Stimulated activated CD8-positive, alpha-beta memory T cell treated with anti-CD3 and anti-CD28 coated beads, Interleukin-7, amount 100 ng/mL, for 48 hours (primary cell): Measurements from ENCODE around the gene EIF3L.
A peak's percentile ranks its signal among the peaks of the same experiment; 100 is the strongest.

ENCODE experiments used
- DNase-seq, 2 donors: peaks; one replicate each; pipeline ENCODE4 v3.0.0-alpha.2; 2020; ENCODE audit warnings: low read depth in 1 of 2; ENCODE audit errors: extremely low read depth in 1 of 2

EIF3L gene

DNA sequence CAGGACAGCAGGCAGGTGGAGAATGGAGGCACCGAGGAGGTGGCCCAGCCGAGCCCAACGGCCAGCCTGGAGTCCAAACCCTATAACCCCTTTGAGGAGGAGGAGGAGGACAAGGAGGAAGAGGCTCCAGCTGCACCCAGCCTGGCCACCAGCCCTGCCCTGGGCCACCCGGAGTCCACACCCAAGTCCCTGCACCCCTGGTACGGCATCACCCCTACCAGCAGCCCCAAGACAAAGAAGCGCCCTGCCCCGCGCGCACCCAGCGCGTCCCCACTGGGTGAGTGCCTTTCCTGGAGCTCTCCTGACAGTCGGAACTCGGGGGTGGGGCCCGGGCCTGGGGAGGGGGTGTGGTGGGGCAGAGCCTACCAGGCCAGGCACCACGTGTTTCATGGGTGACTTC, 76.5 kb downstream of the EIF3L start:
- DNase-seq, result no peak

- no peak for DNase-seq
Measured at GRCh38 chr22:37926358-37926757, 77.1 kb downstream of the EIF3L start.

DNA sequence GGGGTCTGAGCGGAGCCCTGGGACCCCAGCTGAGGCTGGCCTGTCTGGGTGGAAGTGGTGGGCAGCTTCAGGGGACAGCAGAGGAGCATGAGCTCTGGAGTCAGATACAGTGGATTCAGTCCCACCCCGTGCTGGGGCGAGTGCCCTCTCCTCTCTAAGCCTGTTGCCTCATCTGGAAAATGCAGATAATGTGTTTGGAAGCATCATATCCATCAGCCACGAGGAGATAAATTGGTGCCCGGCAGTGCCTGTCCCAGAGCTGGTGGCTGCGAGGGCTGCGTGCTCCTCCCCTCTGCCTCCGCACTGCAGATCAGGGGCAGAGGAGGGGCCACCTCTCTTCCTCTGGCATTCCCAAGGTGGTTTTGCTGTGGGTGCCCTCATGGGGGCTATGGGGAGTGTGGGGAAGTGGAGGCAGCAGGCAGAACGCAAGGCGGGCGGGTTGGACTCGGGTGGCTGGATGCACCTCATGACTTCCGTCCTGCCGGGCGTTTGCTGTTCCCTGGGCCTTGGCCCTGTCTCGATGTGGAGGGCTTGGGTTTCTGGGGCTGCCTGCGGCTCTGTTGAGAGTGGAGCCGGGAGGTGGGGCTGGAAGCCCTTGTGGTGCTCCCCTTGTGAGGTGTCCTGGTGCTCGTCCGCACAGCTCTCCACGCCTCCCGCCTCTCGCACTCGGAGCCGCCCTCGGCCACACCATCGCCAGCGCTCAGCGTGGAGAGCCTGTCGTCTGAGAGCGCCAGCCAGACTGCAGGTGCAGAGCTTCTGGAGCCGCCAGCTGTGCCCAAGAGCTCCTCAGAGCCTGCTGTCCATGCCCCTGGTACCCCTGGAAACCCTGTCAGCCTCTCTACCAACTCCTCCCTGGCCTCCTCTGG, 77.8 kb downstream of the EIF3L start:
- no peak for DNase-seq

GRCh38 chr22:37927637-37927936, 78.4 kb downstream of the EIF3L start:
- DNase-seq, result no peak

- DNase-seq, result no peak
Measured at GRCh38 chr22:37929390-37929789, 80.2 kb downstream of the EIF3L start.

GRCh38 chr22:37930270-37930951, 81.2 kb downstream of the EIF3L start:
- DNase-seq, result no peak

DNA sequence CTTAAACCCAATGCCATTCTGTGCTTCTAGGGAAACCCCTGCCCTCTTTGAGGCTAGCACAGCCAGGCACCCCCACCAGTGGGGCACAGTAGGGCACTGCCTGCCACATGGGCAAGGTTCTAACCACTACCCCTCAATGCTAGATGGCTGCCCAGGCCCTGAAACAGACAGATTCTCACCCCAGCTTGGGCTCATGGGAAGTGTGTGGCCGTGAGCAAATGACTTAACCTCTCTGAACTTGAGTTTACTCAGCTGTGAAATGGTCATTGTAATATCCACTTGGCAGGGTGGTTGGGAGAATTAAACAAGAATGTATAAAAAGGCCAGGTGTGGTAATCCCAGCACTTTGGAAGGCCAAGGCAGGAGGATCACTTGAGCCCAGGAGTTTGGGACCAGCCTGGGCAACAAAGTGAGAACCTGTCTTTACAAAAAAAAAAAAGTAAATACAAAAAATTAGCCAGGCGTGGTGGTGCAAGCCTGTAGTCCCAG, 81.8 kb downstream of the EIF3L start:
- DNase-seq, result no peak

GRCh38 chr22:37931893-37932389, 82.7 kb downstream of the EIF3L start:
- no peak for DNase-seq

DNA sequence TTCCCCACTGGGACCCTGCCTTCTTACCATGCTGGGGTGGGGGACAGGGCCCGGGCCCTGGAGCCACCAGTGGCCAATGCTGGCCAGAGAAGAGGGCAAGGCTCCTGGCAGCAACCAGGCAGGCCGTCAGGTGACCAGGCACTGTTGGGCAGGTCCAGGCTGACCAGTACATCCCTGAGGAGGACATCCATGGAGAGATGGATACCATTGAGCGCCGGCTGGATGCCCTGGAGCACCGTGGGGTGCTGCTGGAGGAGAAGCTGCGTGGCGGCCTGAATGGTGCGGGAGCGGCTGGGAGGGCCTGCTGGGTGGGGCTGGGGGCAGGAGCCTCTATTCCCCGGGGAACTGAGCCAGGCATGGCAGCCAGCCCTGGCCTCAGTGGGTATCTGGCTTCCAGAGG, 83.2 kb downstream of the EIF3L start:
- no peak for DNase-seq

GRCh38 chr22:37932821-37933578, 83.8 kb downstream of the EIF3L start:
- DNase-seq, result no peak

DNA sequence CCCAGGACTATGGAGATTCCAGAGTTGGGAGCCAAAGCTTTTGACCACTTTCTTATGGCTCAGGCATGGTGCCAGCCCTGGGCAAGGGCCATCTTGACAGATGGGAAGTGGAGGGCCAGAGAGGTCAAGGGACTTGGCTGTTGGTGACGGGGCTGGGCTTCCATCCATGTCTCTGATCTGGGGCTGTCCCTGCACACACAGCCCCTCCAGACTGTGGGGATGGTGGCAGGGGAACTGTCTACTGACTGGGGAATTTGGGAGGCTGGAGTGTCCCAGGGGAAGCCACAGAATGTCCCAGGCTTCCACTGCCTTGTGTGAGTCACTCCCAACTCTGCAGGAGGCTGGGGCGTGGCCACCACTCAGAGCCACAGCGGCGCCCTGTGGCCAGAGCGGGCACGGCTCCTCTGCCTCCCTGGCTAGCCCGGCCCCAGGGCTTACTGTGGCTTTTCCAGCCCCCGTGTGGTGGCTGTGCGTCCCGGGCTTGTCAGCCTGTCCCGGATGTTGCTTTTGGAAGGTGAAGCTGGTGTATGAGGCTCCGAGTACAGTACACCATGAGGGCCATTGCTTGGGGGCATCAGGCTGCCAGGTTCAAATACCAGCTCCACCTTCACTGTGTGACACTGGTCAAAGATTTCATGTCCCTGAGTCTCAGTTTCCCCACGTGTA, 84.6 kb downstream of the EIF3L start:
- DNase-seq, result peak; percentile 71 to 74
